Thyroid gland (tissue), 4 donors: Measurements from ENCODE around the gene PHLDB1. TPM values are rescaled to one million over a fixed set of nuclear protein-coding genes. Genes with fewer than 3 reads are reported as not detected.

Source experiments
- DNase-seq, 2 donors: peaks; one replicate each; pipeline ENCODE4 v3.0.0-alpha.2; 2019
- H3K27ac ChIP-seq, 3 donors: fragments of 200-600 bp; sonication (generic); 1 replicate in 2 of 3; 2 replicates in 1 of 3; pipeline ENCODE4 v1.5.1; 2016 to 2019; ENCODE audit warnings: mild to moderate bottlenecking in 1 of 3, moderate library complexity in 1 of 3
- H3K27me3 ChIP-seq: fragments of 200-600 bp; sonication (generic); one replicate; pipeline ENCODE4 v1.5.1; 2019
- H3K36me3 ChIP-seq, 2 donors: fragments of 200-600 bp; sonication (generic); one replicate each; pipeline ENCODE4 v1.5.1; 2016 to 2019
- H3K4me1 ChIP-seq, 2 donors: fragments of 200-600 bp; sonication (generic); one replicate each; pipeline ENCODE4 v1.5.1; 2017 to 2019
- H3K4me3 ChIP-seq, 3 donors: fragments of 200-600 bp; sonication (generic); replicated peaks in 1 of 3; 1 replicate in 2 of 3; 2 replicates in 1 of 3; pipeline ENCODE4 v1.5.1; 2016; ENCODE audit warnings: mild to moderate bottlenecking in 1 of 3
- H3K9me3 ChIP-seq: fragments of 200-600 bp; sonication (generic); one replicate; pipeline ENCODE4 v1.5.1; 2017
- POLR2A ChIP-seq, 2 donors: fragments of 450-650 bp; IDR thresholded peaks; one replicate each; pipeline ENCODE4 v1.6.1; 2017; ENCODE audit warnings: antibody characterized with exemption in 2 of 2, mild to moderate bottlenecking in 2 of 2, moderate library complexity in 1 of 2
- WGBS, 2 donors: methylation state at CpG; one replicate each; pipeline ENCODE4 v1.1.5; 2017; 5-methylcytosine and 5-hydroxymethylcytosine counted together
- intact Hi-C: fragments of 100-400 bp; cut with DNase I; formaldehyde crosslinking; loops from one replicate; pipeline ENCODE4 v1.15.1; 2023
- total RNA-seq, 4 donors: library from RNA; depleted of rRNA; stranded (reverse); fragments of >200 nt; gene quantifications; one replicate each; pipeline ENCODE4 v1.2.3, GENCODE V29; 2016
- TF ChIP-seq, protein P1 (sequence below), 6 experiments: fragments of 200-600 bp in 3 of 6; fragments of 450-650 bp in 3 of 6; sonication (generic) in 3 of 6; IDR thresholded peaks; one replicate each; pipeline ENCODE4 v1.5.1; 2016 to 2019; ENCODE audit warnings: antibody characterized with exemption in 6 of 6, mild to moderate bottlenecking in 2 of 6, inconsistent platforms in 1 of 6, moderate library complexity in 1 of 6

PHLDB1 gene
- total RNA-seq, 4 donors from 2014 or later, result 73.2 to 158 (median 120) TPM

DNA sequence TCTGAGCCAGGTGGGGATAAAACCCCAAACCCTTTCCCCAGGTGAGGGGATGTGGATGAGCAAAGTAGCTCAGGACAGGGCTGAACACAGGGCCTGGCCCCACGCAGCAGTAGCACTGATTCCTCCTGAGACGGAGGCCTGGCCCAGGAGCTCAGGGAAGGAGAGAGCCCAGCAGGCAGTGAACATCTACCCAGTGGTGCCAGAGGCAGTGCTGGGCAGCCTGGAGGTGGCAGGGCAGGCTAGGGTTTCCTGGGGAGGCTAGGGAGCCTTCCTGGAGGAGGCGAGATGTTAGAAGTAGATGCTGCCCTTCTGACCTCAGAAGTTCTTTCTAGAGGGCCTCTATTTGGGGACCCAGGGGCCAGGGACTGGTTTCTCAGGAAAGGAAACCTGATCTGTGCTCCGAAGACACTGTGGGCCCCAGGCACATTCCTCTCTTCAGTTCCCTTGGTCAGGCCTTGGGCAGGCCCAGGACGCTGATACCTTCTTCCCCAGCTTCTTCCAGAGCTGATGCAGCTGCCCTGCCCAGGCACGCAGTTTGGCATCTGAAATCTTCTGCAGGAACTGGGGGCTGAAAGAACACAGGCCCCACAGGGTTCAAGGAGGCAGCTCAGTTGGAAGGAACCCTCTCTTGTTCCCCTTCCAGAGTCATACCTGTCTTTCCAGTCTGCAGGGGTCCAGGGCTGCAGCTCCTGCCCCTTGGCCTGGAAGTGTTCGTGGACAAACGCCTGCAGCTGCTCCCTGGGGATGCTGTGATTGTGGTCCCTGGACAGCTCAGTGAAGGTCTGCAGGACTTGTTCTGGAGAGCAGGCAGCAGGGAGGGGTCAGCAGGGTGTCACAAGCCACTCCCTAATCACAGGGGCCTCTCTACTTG is 55.2 kb downstream of the PHLDB1 start:
- Histone ChIP-seq H3K9me3 (no peaks in the 10 kb centered on the region), H3K4me3 (no peak overlapping the region), H3K27me3 (no peaks in the 10 kb centered on the region), H3K36me3 (no peaks in the 10 kb centered on the region), H3K27ac (no peak overlapping the region), H3K4me1 (peaks cover 0 to 18% of the 10 kb centered on the region in 2 donors)
- no peak for DNase-seq
- 73 to 79% methylated on average over 3 to 8 of the region's 8 CpGs for WGBS, 2 donors
- intact Hi-C loops, result no loop called here
- TF ChIP-seq, protein P1, sequence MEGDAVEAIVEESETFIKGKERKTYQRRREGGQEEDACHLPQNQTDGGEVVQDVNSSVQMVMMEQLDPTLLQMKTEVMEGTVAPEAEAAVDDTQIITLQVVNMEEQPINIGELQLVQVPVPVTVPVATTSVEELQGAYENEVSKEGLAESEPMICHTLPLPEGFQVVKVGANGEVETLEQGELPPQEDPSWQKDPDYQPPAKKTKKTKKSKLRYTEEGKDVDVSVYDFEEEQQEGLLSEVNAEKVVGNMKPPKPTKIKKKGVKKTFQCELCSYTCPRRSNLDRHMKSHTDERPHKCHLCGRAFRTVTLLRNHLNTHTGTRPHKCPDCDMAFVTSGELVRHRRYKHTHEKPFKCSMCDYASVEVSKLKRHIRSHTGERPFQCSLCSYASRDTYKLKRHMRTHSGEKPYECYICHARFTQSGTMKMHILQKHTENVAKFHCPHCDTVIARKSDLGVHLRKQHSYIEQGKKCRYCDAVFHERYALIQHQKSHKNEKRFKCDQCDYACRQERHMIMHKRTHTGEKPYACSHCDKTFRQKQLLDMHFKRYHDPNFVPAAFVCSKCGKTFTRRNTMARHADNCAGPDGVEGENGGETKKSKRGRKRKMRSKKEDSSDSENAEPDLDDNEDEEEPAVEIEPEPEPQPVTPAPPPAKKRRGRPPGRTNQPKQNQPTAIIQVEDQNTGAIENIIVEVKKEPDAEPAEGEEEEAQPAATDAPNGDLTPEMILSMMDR (IDR thresholded peaks at IDR 0.05), result no peak
- TF ChIP-seq POLR2A (IDR thresholded peaks at IDR 0.05), result no peak

DNA sequence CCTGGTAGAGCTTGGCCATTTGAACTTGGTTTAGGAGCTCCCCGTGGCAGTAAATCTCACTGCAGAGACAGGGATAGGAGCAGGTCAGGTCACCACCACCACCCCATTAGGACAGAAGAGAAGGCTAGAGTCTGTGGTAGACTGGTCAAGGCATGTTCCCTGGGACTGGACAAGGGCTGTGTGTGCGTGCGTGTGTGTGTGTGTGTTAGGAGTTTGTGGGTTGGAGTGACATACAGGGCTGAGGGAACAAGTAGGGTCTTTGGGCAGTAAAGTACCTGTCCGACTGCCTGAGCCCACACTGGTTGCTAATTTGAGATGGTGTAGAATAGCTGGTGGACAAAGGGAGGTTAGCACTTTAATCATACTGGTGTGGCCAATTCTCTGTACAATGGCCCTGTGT is 56.0 kb downstream of the PHLDB1 start:
- 89 to 92% methylated on average over 4 of the region's 4 CpGs for WGBS, 2 donors
- DNase-seq, result no peak
- intact Hi-C loops, result no loop called here
- no peak overlapping the region for H3K4me3 ChIP-seq
- H3K9me3 ChIP-seq, result no peaks in the 10 kb centered on the region
- TF ChIP-seq, protein P1 (IDR thresholded peaks at IDR 0.05), result no peak
- no peaks in the 10 kb centered on the region for H3K36me3 ChIP-seq
- peaks cover 0 to 18% of the 10 kb centered on the region in 2 donors for H3K4me1 ChIP-seq
- no peak overlapping the region for H3K27ac ChIP-seq
- H3K27me3 ChIP-seq, result no peaks in the 10 kb centered on the region

GRCh38 chr11:118663902-118664301 is 56.5 kb downstream of the PHLDB1 start:
- 90 to 97% methylated on average over 3 of the region's 3 CpGs for WGBS, 2 donors
- TF ChIP-seq, protein P1 (IDR thresholded peaks at IDR 0.05), result no peak
- no peak for TF ChIP-seq POLR2A (IDR thresholded peaks at IDR 0.05)
- DNase-seq, result no peak
- no peaks in the 10 kb centered on the region for H3K27me3 ChIP-seq
- no peak overlapping the region for H3K27ac ChIP-seq
- peaks cover 0 to 12% of the 10 kb centered on the region in 2 donors for H3K4me1 ChIP-seq
- intact Hi-C loops, result no loop called here
- no peaks in the 10 kb centered on the region for H3K36me3 ChIP-seq
- no peaks in the 10 kb centered on the region for H3K9me3 ChIP-seq
- H3K4me3 ChIP-seq, result no peak overlapping the region

GRCh38 chr11:118666371-118666770 is 59.0 kb downstream of the PHLDB1 start:
- intact Hi-C loops, result no loop called here

GRCh38 chr11:118670063-118670462 is 62.6 kb downstream of the PHLDB1 start:
- no peaks in the 10 kb centered on the region for H3K9me3 ChIP-seq
- H3K27ac ChIP-seq, result no peak overlapping the region
- 62 to 72% methylated on average over 2 of the region's 2 CpGs for WGBS, 2 donors
- H3K4me1 ChIP-seq, result no peaks in the 10 kb centered on the region
- intact Hi-C loops, result no loop called here
- no peak for TF ChIP-seq POLR2A (IDR thresholded peaks at IDR 0.05)
- TF ChIP-seq, protein P1 (IDR thresholded peaks at IDR 0.05), result no peak
- H3K36me3 ChIP-seq, result no peaks in the 10 kb centered on the region
- H3K4me3 ChIP-seq, result no peak overlapping the region
- H3K27me3 ChIP-seq, result no peaks in the 10 kb centered on the region
- no peak for DNase-seq

More at GRCh38 chr11:118666371-118666770, 59.0 kb downstream of the PHLDB1 start:
- Histone ChIP-seq H3K27me3 (no peaks in the 10 kb centered on the region), H3K36me3 (no peaks in the 10 kb centered on the region), H3K27ac (no peak overlapping the region), H3K9me3 (no peaks in the 10 kb centered on the region), H3K4me3 (no peak overlapping the region), H3K4me1 (no peaks in the 10 kb centered on the region)
- no peak for DNase-seq
- no peak for TF ChIP-seq POLR2A (IDR thresholded peaks at IDR 0.05)
- TF ChIP-seq, protein P1 (IDR thresholded peaks at IDR 0.05), result no peak
- WGBS, 2 donors, result 90 to 93% methylated on average over 5 of the region's 5 CpGs
